Measurements from ENCODE around the gene PLCB4. TPM values are rescaled to one million over a fixed set of nuclear protein-coding genes. Genes with fewer than 3 reads are reported as not detected.

The PLCB4 gene
- polyA plus RNA-seq, 1 donor (not counting 4 experiments of a cell fraction or from before 2014, with no cell fraction given), result 4.1 TPM

GRCh38 chr20:9286501-9287461, 217.9 kb downstream of the PLCB4 start:
- H3K9me1 ChIP-seq (ENCODE audit: control insufficient read depth, extremely low read depth, insufficient read depth, low read length), result no peaks in the 10 kb centered on the region
- no peaks in the 10 kb centered on the region for H4K20me1 ChIP-seq (ENCODE audit: control insufficient read depth, extremely low read depth, insufficient read depth, low read length)
- dilution Hi-C loops (cut with MboI; ENCODE audit: extremely low pct_ligation_motif_present, low sequenced_read_pairs), result no loop called here
- no peaks in the 10 kb centered on the region for H3K79me2 ChIP-seq (ENCODE audit: control insufficient read depth, insufficient read depth, low read length)
- H3K4me1 ChIP-seq (ENCODE audit: control insufficient read depth, extremely low read depth, insufficient read depth, low read length), result no peaks in the 10 kb centered on the region
- H3K27ac ChIP-seq (ENCODE audit: control insufficient read depth, insufficient read depth, low read length), result no peak overlapping the region
- no peak overlapping the region for H3K4me2 ChIP-seq (ENCODE audit: control insufficient read depth, extremely low read depth, insufficient read depth, low read depth, low read length)
- H3K9ac ChIP-seq (ENCODE audit: control insufficient read depth, extremely low read depth, insufficient read depth, low read length), result no peak overlapping the region
- H3K9me3 ChIP-seq (ENCODE audit: control insufficient read depth, low read depth, low read length), result no peaks in the 10 kb centered on the region
- no peak overlapping the region for H2AFZ ChIP-seq (ENCODE audit: control insufficient read depth, low read length)
- H3K4me3 ChIP-seq (ENCODE audit: control insufficient read depth in 2 of 3, extremely low read depth in 1 of 3, insufficient read depth in 2 of 3, low read depth in 1 of 3, low read length in 3 of 3), result no peak overlapping the region
- TF ChIP-seq CTCF (optimal IDR thresholded peaks at IDR 0.05 in 1 of 3, IDR thresholded peaks at IDR 0.05 in 1 of 3, conservative IDR thresholded peaks at IDR 0.05 in 1 of 3; ENCODE audit: extremely low read depth in 1 of 3, insufficient read depth in 2 of 3, low read length in 3 of 3), result no peak
- TF ChIP-seq EZH2 (IDR thresholded peaks at IDR 0.05; ENCODE audit: low read length), result no peak
- DNase-seq (ENCODE audit: low read depth, low spot score), result no peak
- no peaks in the 10 kb centered on the region for H3K27me3 ChIP-seq (ENCODE audit: control insufficient read depth, extremely low read depth, insufficient read depth, low read length)
- no peak for FAIRE-seq
- H3K36me3 ChIP-seq (ENCODE audit: control insufficient read depth in 2 of 2, extremely low read depth in 1 of 2, insufficient read depth in 2 of 2, low read length in 2 of 2), result no peaks in the 10 kb centered on the region

GRCh38 chr20:9287826-9288225, 218.9 kb downstream of the PLCB4 start:
- no peak overlapping the region for H3K4me3 ChIP-seq (ENCODE audit: control insufficient read depth in 2 of 3, extremely low read depth in 1 of 3, insufficient read depth in 2 of 3, low read depth in 1 of 3, low read length in 3 of 3)

More at GRCh38 chr20:9287826-9288225, 218.9 kb downstream of the PLCB4 start:
- TF ChIP-seq CTCF (optimal IDR thresholded peaks at IDR 0.05 in 1 of 3, IDR thresholded peaks at IDR 0.05 in 1 of 3, conservative IDR thresholded peaks at IDR 0.05 in 1 of 3; ENCODE audit: extremely low read depth in 1 of 3, insufficient read depth in 2 of 3, low read length in 3 of 3), result no peak
- no peak for TF ChIP-seq EZH2 (IDR thresholded peaks at IDR 0.05; ENCODE audit: low read length)
- no peaks in the 10 kb centered on the region for H3K9me3 ChIP-seq (ENCODE audit: control insufficient read depth, low read depth, low read length)
- no peak for FAIRE-seq
- H3K27ac ChIP-seq (ENCODE audit: control insufficient read depth, insufficient read depth, low read length), result no peak overlapping the region
- H3K9ac ChIP-seq (ENCODE audit: control insufficient read depth, extremely low read depth, insufficient read depth, low read length), result no peak overlapping the region
- H3K36me3 ChIP-seq (ENCODE audit: control insufficient read depth in 2 of 2, extremely low read depth in 1 of 2, insufficient read depth in 2 of 2, low read length in 2 of 2), result no peaks in the 10 kb centered on the region
- no peaks in the 10 kb centered on the region for H3K9me1 ChIP-seq (ENCODE audit: control insufficient read depth, extremely low read depth, insufficient read depth, low read length)
- no peak for DNase-seq (ENCODE audit: low read depth, low spot score)
- H2AFZ ChIP-seq (ENCODE audit: control insufficient read depth, low read length), result no peak overlapping the region
- no peaks in the 10 kb centered on the region for H4K20me1 ChIP-seq (ENCODE audit: control insufficient read depth, extremely low read depth, insufficient read depth, low read length)
- dilution Hi-C loops (cut with MboI; ENCODE audit: extremely low pct_ligation_motif_present, low sequenced_read_pairs), result no loop called here
- H3K4me1 ChIP-seq (ENCODE audit: control insufficient read depth, extremely low read depth, insufficient read depth, low read length), result no peaks in the 10 kb centered on the region
- no peak overlapping the region for H3K4me2 ChIP-seq (ENCODE audit: control insufficient read depth, extremely low read depth, insufficient read depth, low read depth, low read length)
- no peaks in the 10 kb centered on the region for H3K79me2 ChIP-seq (ENCODE audit: control insufficient read depth, insufficient read depth, low read length)
- H3K27me3 ChIP-seq (ENCODE audit: control insufficient read depth, extremely low read depth, insufficient read depth, low read length), result no peaks in the 10 kb centered on the region
